GM12891 (cell line): ENCODE measurements around the gene CHST8.

Experiments
- POLR2A ChIP-seq: IDR thresholded peaks from 2 replicates; pipeline ENCODE4 v1.6.1; 2011; ENCODE audit warnings: low read depth, low read length, control low read depth
- POLR2AphosphoS5 ChIP-seq: IDR thresholded peaks from 2 replicates; pipeline ENCODE4 v1.6.1; 2011; ENCODE audit warnings: low read depth, low read length, control low read depth
- POU2F2 ChIP-seq: IDR thresholded peaks from 2 replicates; pipeline ENCODE4 v1.6.1; 2011; ENCODE audit warnings: low read depth, mild to moderate bottlenecking, control low read depth, low read length, moderate library complexity
- TAF1 ChIP-seq: IDR thresholded peaks from 2 replicates; pipeline ENCODE4 v1.6.1; 2011; ENCODE audit warnings: low read depth, low read length, control low read depth

DNA sequence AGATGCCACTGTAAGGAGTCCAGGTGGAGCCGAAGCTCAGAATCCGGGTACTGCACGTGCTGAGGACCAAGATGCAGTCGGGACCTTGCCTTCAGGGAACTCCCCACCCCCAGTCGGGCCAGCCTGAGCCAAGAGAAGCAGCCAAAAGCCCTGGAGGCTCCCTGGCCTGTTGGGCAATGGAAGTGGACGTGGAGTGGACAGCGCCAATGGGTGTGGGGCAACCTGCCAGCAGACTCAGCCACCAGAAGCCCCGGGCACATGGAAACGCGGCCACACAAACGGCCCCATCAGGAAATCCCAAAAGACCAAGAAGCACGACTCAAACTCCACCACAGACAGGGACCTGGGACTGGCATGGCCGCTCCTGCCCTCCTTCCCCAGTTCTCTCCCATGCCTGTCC, 144.9 kb downstream of the CHST8 start:
- no peak for TF ChIP-seq POLR2A
- TF ChIP-seq TAF1, result no peak
- TF ChIP-seq POLR2AphosphoS5, result no peak
- no peak for TF ChIP-seq POU2F2
